ENCODE results near the gene SVBP. TPM values are rescaled to one million over a fixed set of nuclear protein-coding genes. Genes with fewer than 3 reads are reported as not detected.

The SVBP gene
- total and polyA plus RNA-seq, 4 experiments from 2014 or later = 20.4 to 48.0 (median 31.1) TPM

DNA sequence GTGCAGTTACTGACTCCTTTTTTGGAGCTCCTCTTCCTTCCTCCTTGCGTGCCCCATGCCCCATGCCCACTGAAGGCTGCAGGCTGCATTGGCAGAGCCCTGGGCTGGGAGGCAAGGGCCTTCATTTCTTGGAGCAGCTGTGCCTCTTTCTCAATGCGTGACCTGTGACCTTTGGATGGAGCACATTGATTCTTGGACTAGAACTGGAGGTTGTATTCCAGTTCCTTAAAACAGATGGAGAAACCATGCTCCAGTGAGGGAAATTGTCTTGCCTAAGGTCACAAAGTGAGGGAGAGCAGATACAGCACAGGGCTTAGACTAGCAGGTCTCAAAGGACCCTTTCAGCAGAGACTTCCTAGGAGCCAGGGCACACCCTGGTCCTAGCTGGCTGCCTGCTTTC lies 23.4 kb downstream of the SVBP start:
- no peak for DNase-seq
- Mint-ChIP-seq H3K27me3 (peaks cover 0 to 2% of the 10 kb centered on the region in 2 donors), H3K27ac (no peak overlapping the region), H3K4me1 (no peaks in the 10 kb centered on the region), H3K9me3 (no peaks in the 10 kb centered on the region), H3K36me3 (no peaks in the 10 kb centered on the region), H3K4me3 (no peak overlapping the region)
- intact Hi-C loops (cut with micrococcal nuclease) = no loop called here
- CTCF ChIA-PET (ENCODE audit: partially characterized antibody) = no interaction called here
- Histone ChIP-seq H3K27me3 (ENCODE audit: insufficient read depth, low read length) (no peaks in the 10 kb centered on the region), H3K9me3 (ENCODE audit: control insufficient read depth in 1 of 2, low read length in 2 of 2) (no peaks in the 10 kb centered on the region), H3K36me3 (ENCODE audit: insufficient read depth, low read length) (no peaks in the 10 kb centered on the region), H3K4me3 (ENCODE audit: low read length in 2 of 2) (no peak overlapping the region), H3K27ac (ENCODE audit: low read depth, low read length) (no peak overlapping the region), H3K4me1 (ENCODE audit: insufficient read depth, low read length) (no peaks in the 10 kb centered on the region)
- POLR2A ChIA-PET (ENCODE audit: partially characterized antibody) = interaction anchor here (1.0 kb wide), 1 partner anchor 23 kb away, joined by 4 read pairs; the partner anchor contains the start of gene ERMAP

- H3K9me3 Mint-ChIP-seq = no peaks in the 10 kb centered on the region
- CTCF ChIA-PET (ENCODE audit: partially characterized antibody) = no interaction called here
- Histone ChIP-seq H3K27ac (ENCODE audit: low read depth, low read length) (no peak overlapping the region), H3K4me3 (ENCODE audit: low read length in 2 of 2) (no peak overlapping the region), H3K27me3 (ENCODE audit: insufficient read depth, low read length) (no peaks in the 10 kb centered on the region), H3K4me1 (ENCODE audit: insufficient read depth, low read length) (peaks cover 14% of the 10 kb centered on the region), H3K9me3 (ENCODE audit: control insufficient read depth in 1 of 2, low read length in 2 of 2) (no peaks in the 10 kb centered on the region), H3K36me3 (ENCODE audit: insufficient read depth, low read length) (no peaks in the 10 kb centered on the region)
- peaks cover 3% of the 10 kb centered on the region in 2 donors for H3K36me3 Mint-ChIP-seq
- peak overlapping the region in 1 of 7 donors; percentile 19 for H3K27ac Mint-ChIP-seq
- intact Hi-C loops (cut with micrococcal nuclease) = no loop called here
- H3K4me3 Mint-ChIP-seq = peak overlapping the region in 1 of 8 donors; percentile 6
- H3K27me3 Mint-ChIP-seq = no peaks in the 10 kb centered on the region
- POLR2A ChIA-PET (ENCODE audit: partially characterized antibody) = no interaction called here
- DNase-seq = no peak
- H3K4me1 Mint-ChIP-seq = peaks cover 7 to 23% (median 12%) of the 10 kb centered on the region in 4 donors
These were observed 29.2 kb downstream of the SVBP start for GRCh38 chr1:42788021-42788420.

DNA sequence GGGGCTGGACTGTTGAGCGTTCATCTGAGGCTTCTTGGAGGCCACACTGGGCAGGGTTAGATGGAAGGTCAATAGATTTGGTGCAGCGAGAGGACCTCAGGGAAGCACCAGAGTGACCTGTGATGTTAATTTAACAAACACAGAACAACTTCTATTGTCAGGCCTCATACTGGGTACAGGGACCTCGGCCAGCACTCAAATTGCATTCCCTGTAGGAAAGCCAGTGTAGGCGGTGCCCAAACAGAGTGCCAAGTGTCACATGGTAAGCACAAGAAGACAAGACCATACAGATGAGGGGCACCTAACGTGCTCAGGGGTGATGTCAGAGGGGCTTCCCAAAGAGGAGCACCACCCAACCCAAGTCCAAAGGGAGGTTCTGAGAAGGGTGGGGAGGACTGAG lies 31.1 kb downstream of the SVBP start:
- Histone ChIP-seq H3K27me3 (ENCODE audit: insufficient read depth, low read length) (no peaks in the 10 kb centered on the region), H3K4me1 (ENCODE audit: insufficient read depth, low read length) (peaks cover 14% of the 10 kb centered on the region), H3K36me3 (ENCODE audit: insufficient read depth, low read length) (no peaks in the 10 kb centered on the region), H3K27ac (ENCODE audit: low read depth, low read length) (no peak overlapping the region), H3K9me3 (ENCODE audit: control insufficient read depth in 1 of 2, low read length in 2 of 2) (no peaks in the 10 kb centered on the region), H3K4me3 (ENCODE audit: low read length in 2 of 2) (no peak overlapping the region)
- intact Hi-C loops (cut with micrococcal nuclease) = no loop called here
- Mint-ChIP-seq H3K4me3 (peak overlapping the region in 7 of 8 donors; percentile 85 to 94 (median 89)), H3K36me3 (peaks cover 8 to 10% of the 10 kb centered on the region in 2 donors), H3K4me1 (peaks cover 8 to 23% (median 13%) of the 10 kb centered on the region in 4 donors), H3K9me3 (peaks cover 0 to 2% (median 0%) of the 10 kb centered on the region in 8 donors), H3K27ac (peak overlapping the region in 4 of 7 donors; percentile 21 to 90 (median 56)), H3K27me3 (no peaks in the 10 kb centered on the region)
- POLR2A ChIA-PET (ENCODE audit: partially characterized antibody) = interaction anchor here (1.6 to 2.9 kb wide), 2 partner anchors 19 to 21 kb away, joined by 4 to 16 read pairs; partner anchors contain the start of genes C1orf50 and P3H1
- DNase-seq = no peak
- CTCF ChIA-PET (ENCODE audit: partially characterized antibody) = interaction anchor here (1.5 kb wide), 1 partner anchor 40 kb away, joined by 4 read pairs; no protein-coding TSS in a partner anchor

- H3K4me3 Mint-ChIP-seq = peak within 1 kb of the TSS; percentile 85 to 94 (median 88)
- H3K4me1 Mint-ChIP-seq = peaks cover 8 to 23% (median 13%) of the 10 kb centered on the region in 4 donors
- H3K27ac Mint-ChIP-seq = peak within 1 kb of the TSS; percentile 43 to 90 (median 87)
- Histone ChIP-seq H3K27me3 (ENCODE audit: insufficient read depth, low read length) (no peaks in the 10 kb centered on the region), H3K27ac (ENCODE audit: low read depth, low read length) (peak within 1 kb of the TSS; percentile 8), H3K9me3 (ENCODE audit: control insufficient read depth in 1 of 2, low read length in 2 of 2) (no peaks in the 10 kb centered on the region), H3K4me1 (ENCODE audit: insufficient read depth, low read length) (peaks cover 14% of the 10 kb centered on the region), H3K4me3 (ENCODE audit: low read length in 2 of 2) (peak within 1 kb of the TSS; percentile 6 to 51), H3K36me3 (ENCODE audit: insufficient read depth, low read length) (peaks cover 3% of the 10 kb centered on the region)
- H3K36me3 Mint-ChIP-seq = peaks cover 14 to 20% of the 10 kb centered on the region in 2 donors
- ChIA-PET POLR2A (ENCODE audit: partially characterized antibody) (interaction anchor here (0.6 to 2.9 kb wide), 4 partner anchors 19 to 103 kb away, joined by 3 to 16 read pairs (median 7); partner anchors contain the start of genes C1orf50, ERMAP, P3H1 and SVBP), CTCF (ENCODE audit: partially characterized antibody) (interaction anchor here (1.5 to 2.6 kb wide), 2 partner anchors 39 to 288 kb away, joined by 4 to 12 read pairs; no protein-coding TSS in a partner anchor)
- intact Hi-C loops (cut with micrococcal nuclease) = no loop called here
- DNase-seq = peak; percentile 35 to 66 (median 40)
- no peaks in the 10 kb centered on the region for H3K27me3 Mint-ChIP-seq
- H3K9me3 Mint-ChIP-seq = peaks cover 0 to 2% (median 0%) of the 10 kb centered on the region in 8 donors
These were observed 32.1 kb downstream of the SVBP start, which contains the start of gene TMEM269 for GRCh38 chr1:42784946-42785693. TMEM269 (plus strand) TSS chr1:42784991; CDS start chr1:42789894, 4,903 bp downstream.

- CTCF ChIA-PET (ENCODE audit: partially characterized antibody) = interaction anchor here (1.5 to 2.6 kb wide), 2 partner anchors 38 to 288 kb away, joined by 4 to 12 read pairs; no protein-coding TSS in a partner anchor
- no peaks in the 10 kb centered on the region for H3K27me3 Mint-ChIP-seq
- intact Hi-C loops (cut with micrococcal nuclease) = no loop called here
These were observed 32.7 kb downstream of the SVBP start for GRCh38 chr1:42784547-42784945.

DNA sequence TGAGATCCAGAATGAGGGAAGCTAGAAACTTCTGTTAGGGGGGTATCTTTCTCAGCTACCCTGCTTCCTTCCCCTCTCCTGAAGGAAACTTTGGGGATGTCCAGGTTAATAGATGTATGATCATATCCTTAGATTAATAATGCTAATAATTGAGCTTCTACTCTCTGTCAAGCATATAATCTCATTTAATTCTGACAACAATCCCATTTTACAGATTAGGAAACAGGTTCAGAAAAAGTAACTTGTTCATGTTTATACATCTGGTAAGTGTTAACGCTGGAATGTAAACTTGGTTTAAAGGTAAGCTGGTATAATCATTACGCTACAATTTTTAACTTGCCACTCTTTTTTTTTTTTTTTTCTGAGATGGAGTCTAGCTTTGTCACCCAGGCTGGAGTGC lies 34.1 kb downstream of the SVBP start:
- ChIA-PET POLR2A (ENCODE audit: partially characterized antibody) (interaction anchor here (1.6 to 2.2 kb wide), 3 partner anchors 10 to 34 kb away, joined by 3 to 10 read pairs (median 4); partner anchors contain the start of genes C1orf50, ERMAP, P3H1 and SVBP), CTCF (ENCODE audit: partially characterized antibody) (interaction anchor here (0.5 to 2.6 kb wide), 7 partner anchors 13 to 290 kb away, joined by 3 to 12 read pairs (median 4); partner anchors contain the start of genes C1orf50 and P3H1)
- Mint-ChIP-seq H3K9me3 (peaks cover 0 to 2% (median 0%) of the 10 kb centered on the region in 8 donors), H3K27ac (no peak overlapping the region), H3K36me3 (peaks cover 22 to 36% of the 10 kb centered on the region in 2 donors), H3K27me3 (no peaks in the 10 kb centered on the region), H3K4me3 (no peak overlapping the region), H3K4me1 (peaks cover 8 to 24% (median 13%) of the 10 kb centered on the region in 4 donors)
- no peaks in the 10 kb centered on the region for H3K9me3 ChIP-seq (ENCODE audit: control insufficient read depth in 1 of 2, low read length in 2 of 2)
- intact Hi-C loops (cut with micrococcal nuclease) = no loop called here
- H3K27me3 ChIP-seq (ENCODE audit: insufficient read depth, low read length) = no peaks in the 10 kb centered on the region
- peaks cover 10% of the 10 kb centered on the region for H3K36me3 ChIP-seq (ENCODE audit: insufficient read depth, low read length)
- no peak for DNase-seq
- peaks cover 14% of the 10 kb centered on the region for H3K4me1 ChIP-seq (ENCODE audit: insufficient read depth, low read length)
- H3K4me3 ChIP-seq (ENCODE audit: low read length in 2 of 2) = no peak overlapping the region
- H3K27ac ChIP-seq (ENCODE audit: low read depth, low read length) = no peak overlapping the region

More at GRCh38 chr1:42784547-42784945, 32.7 kb downstream of the SVBP start:
- H3K4me1 Mint-ChIP-seq = peaks cover 8 to 23% (median 13%) of the 10 kb centered on the region in 4 donors
- H3K9me3 ChIP-seq (ENCODE audit: control insufficient read depth in 1 of 2, low read length in 2 of 2) = no peaks in the 10 kb centered on the region
- peaks cover 14% of the 10 kb centered on the region for H3K4me1 ChIP-seq (ENCODE audit: insufficient read depth, low read length)
- no peak overlapping the region for H3K4me3 ChIP-seq (ENCODE audit: low read length in 2 of 2)
- H3K27me3 ChIP-seq (ENCODE audit: insufficient read depth, low read length) = no peaks in the 10 kb centered on the region
- H3K36me3 Mint-ChIP-seq = peaks cover 15 to 25% of the 10 kb centered on the region in 2 donors
- DNase-seq = no peak
- H3K9me3 Mint-ChIP-seq = peaks cover 0 to 2% (median 0%) of the 10 kb centered on the region in 8 donors
- peak overlapping the region in 4 of 7 donors; percentile 6 to 88 (median 48) for H3K27ac Mint-ChIP-seq
- H3K4me3 Mint-ChIP-seq = peak overlapping the region in 6 of 8 donors; percentile 33 to 94 (median 61)
- POLR2A ChIA-PET (ENCODE audit: partially characterized antibody) = interaction anchor here (0.6 to 2.9 kb wide), 4 partner anchors 18 to 103 kb away, joined by 3 to 16 read pairs (median 7); partner anchors contain the start of genes C1orf50, ERMAP, P3H1 and SVBP
- H3K36me3 ChIP-seq (ENCODE audit: insufficient read depth, low read length) = peaks cover 3% of the 10 kb centered on the region
- no peak overlapping the region for H3K27ac ChIP-seq (ENCODE audit: low read depth, low read length)
